ENCODE data around the gene UACA. TPM values are rescaled to one million over a fixed set of nuclear protein-coding genes. Genes with fewer than 3 reads are reported as not detected.

The UACA gene
- total RNA-seq, 1 experiment from 2014 or later: 141 TPM

DNA sequence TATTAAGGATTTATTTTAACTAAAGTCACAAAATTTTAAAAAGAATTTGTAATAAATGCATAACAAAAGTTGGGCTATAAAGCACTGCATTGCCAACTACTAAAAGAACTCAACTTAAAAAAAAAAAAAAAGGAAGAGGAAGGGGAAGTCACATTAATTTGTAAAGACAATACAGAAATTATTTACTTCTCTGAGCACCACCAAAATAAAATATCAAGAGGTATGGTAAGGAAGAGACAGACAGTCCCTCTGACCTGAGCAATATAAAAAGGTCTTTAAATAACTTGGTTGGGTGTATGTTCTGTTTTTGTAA, 83.5 kb downstream of the UACA start:
- Histone ChIP-seq H3K36me3 (ENCODE audit: control insufficient read depth, insufficient read depth, low read length) (no peaks in the 10 kb centered on the region), H3K4me1 (no peaks in the 10 kb centered on the region), H3K4me3 (ENCODE audit: low read depth, low read length) (no peak overlapping the region), H3K9me3 (no peaks in the 10 kb centered on the region), H3K27me3 (replicated peaks; ENCODE audit: control insufficient read depth, insufficient read depth, low read length) (no peaks in the 10 kb centered on the region)
- H3K27me3 Mint-ChIP-seq (ENCODE audit: insufficient read depth, unreplicated experiment): no peaks in the 10 kb centered on the region
- intact Hi-C loops (cut with micrococcal nuclease; ENCODE audit: unreplicated experiment): loop anchor here (1.0 to 5.0 kb wide), 2 partner anchors 42 to 132 kb away; no protein-coding TSS in a partner anchor
- BruUV-seq (replicated peaks): no TSS peak
- POLR2A ChIA-PET: interaction anchor here (0.6 to 1.0 kb wide), 3 partner anchors 43 to 1363 kb away, joined by 3 to 4 read pairs (median 3); no protein-coding TSS in a partner anchor
- no peak for DNase-seq
- CTCF ChIA-PET: interaction anchor here (1.2 to 1.9 kb wide), 2 partner anchors 43 to 132 kb away, joined by 3 to 23 read pairs; no protein-coding TSS in a partner anchor
- H3K9me3 Mint-ChIP-seq (ENCODE audit: unreplicated experiment): no peaks in the 10 kb centered on the region
- H3K36me3 Mint-ChIP-seq (ENCODE audit: insufficient read depth, unreplicated experiment): peaks cover 70% of the 10 kb centered on the region
- TF ChIP-seq, protein P1, sequence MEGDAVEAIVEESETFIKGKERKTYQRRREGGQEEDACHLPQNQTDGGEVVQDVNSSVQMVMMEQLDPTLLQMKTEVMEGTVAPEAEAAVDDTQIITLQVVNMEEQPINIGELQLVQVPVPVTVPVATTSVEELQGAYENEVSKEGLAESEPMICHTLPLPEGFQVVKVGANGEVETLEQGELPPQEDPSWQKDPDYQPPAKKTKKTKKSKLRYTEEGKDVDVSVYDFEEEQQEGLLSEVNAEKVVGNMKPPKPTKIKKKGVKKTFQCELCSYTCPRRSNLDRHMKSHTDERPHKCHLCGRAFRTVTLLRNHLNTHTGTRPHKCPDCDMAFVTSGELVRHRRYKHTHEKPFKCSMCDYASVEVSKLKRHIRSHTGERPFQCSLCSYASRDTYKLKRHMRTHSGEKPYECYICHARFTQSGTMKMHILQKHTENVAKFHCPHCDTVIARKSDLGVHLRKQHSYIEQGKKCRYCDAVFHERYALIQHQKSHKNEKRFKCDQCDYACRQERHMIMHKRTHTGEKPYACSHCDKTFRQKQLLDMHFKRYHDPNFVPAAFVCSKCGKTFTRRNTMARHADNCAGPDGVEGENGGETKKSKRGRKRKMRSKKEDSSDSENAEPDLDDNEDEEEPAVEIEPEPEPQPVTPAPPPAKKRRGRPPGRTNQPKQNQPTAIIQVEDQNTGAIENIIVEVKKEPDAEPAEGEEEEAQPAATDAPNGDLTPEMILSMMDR (IDR thresholded peaks at IDR 0.05; ENCODE audit: insufficient read depth in 1 of 2, low read depth in 1 of 2, low read length in 1 of 2, severe bottlenecking in 1 of 2, unreplicated experiment in 1 of 2): peak in 1 of 2 experiments; percentile 6
- H3K4me3 Mint-ChIP-seq (ENCODE audit: unreplicated experiment): no peak overlapping the region
- H3K4me1 Mint-ChIP-seq (ENCODE audit: low read depth, unreplicated experiment): peaks cover 24% of the 10 kb centered on the region
- no peak overlapping the region for H3K27ac Mint-ChIP-seq (ENCODE audit: unreplicated experiment)

DNA sequence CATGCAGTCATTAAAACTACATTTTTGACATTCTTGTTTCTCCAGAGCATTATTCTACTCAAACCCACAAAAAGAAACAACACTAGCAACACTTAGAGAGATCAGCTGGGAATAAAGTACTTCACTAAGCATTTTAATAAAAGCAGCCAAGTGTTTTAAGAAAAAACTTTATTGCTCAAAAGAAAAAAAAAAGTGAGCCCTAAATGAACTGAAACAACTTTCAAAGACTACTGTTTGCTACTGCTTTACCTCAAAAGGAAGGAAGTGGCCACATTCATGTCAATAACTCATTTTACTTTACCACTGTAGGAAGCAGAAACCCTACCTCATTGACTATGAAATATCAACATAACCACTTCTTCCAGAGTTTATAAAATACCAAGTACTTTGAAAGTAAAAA, 91.3 kb downstream of the UACA start:
- TF ChIP-seq, protein P1 (IDR thresholded peaks at IDR 0.05; ENCODE audit: insufficient read depth in 1 of 2, low read depth in 1 of 2, low read length in 1 of 2, severe bottlenecking in 1 of 2, unreplicated experiment in 1 of 2): no peak
- no peak overlapping the region for H3K27ac Mint-ChIP-seq (ENCODE audit: unreplicated experiment)

DNA sequence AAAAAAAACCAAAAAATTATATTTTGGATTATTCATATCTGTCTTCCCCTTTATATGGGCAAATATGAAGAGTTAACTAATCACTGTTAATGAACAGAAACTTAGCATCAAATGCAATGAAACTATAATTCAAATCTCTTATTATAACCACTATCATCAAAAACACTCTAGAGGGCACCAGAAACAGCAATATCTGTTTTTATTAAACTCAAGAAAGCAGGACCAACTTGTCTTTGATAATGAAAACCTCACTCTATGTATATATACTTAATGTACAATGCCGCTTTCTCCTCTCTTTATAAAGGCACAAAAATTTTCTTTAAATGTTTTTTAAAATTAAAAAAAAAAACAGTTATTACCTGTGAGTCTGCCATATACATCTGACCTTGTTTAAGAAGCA, 92.7 kb downstream of the UACA start:
- POLR2A ChIA-PET: no interaction called here

More for the DNA sequence above, 91.3 kb downstream of the UACA start:
- ChIA-PET CTCF (no interaction called here), POLR2A (no interaction called here)
- no peaks in the 10 kb centered on the region for H3K27me3 Mint-ChIP-seq (ENCODE audit: insufficient read depth, unreplicated experiment)
- H3K9me3 Mint-ChIP-seq (ENCODE audit: unreplicated experiment): no peaks in the 10 kb centered on the region
- Histone ChIP-seq H3K4me1 (peaks cover 5% of the 10 kb centered on the region), H3K4me3 (ENCODE audit: low read depth, low read length) (no peak overlapping the region), H3K9me3 (no peaks in the 10 kb centered on the region), H3K36me3 (ENCODE audit: control insufficient read depth, insufficient read depth, low read length) (peaks cover 4% of the 10 kb centered on the region; the same call in 1 of the 2 replicates), H3K27me3 (replicated peaks; ENCODE audit: control insufficient read depth, insufficient read depth, low read length) (no peaks in the 10 kb centered on the region; the same call in 1 of the 2 replicates)
- no TSS peak for BruUV-seq (replicated peaks)
- intact Hi-C loops (cut with micrococcal nuclease; ENCODE audit: unreplicated experiment): no loop called here
- no peak for DNase-seq
- peaks cover 49% of the 10 kb centered on the region for H3K36me3 Mint-ChIP-seq (ENCODE audit: insufficient read depth, unreplicated experiment)
- no peaks in the 10 kb centered on the region for H3K4me1 Mint-ChIP-seq (ENCODE audit: low read depth, unreplicated experiment)
- no peak overlapping the region for H3K4me3 Mint-ChIP-seq (ENCODE audit: unreplicated experiment)

More for the DNA sequence above, 92.7 kb downstream of the UACA start:
- no peak for DNase-seq
- H3K36me3 Mint-ChIP-seq (ENCODE audit: insufficient read depth, unreplicated experiment): peaks cover 36% of the 10 kb centered on the region
- intact Hi-C loops (cut with micrococcal nuclease; ENCODE audit: unreplicated experiment): no loop called here
- BruUV-seq (replicated peaks): no TSS peak
- CTCF ChIA-PET: no interaction called here
- TF ChIP-seq, protein P1 (IDR thresholded peaks at IDR 0.05; ENCODE audit: insufficient read depth in 1 of 2, low read depth in 1 of 2, low read length in 1 of 2, severe bottlenecking in 1 of 2, unreplicated experiment in 1 of 2): no peak
- no peaks in the 10 kb centered on the region for H3K9me3 ChIP-seq
- H3K27ac Mint-ChIP-seq (ENCODE audit: unreplicated experiment): no peak overlapping the region
- no peaks in the 10 kb centered on the region for H3K9me3 Mint-ChIP-seq (ENCODE audit: unreplicated experiment)
- peaks cover 19% of the 10 kb centered on the region for H3K4me1 ChIP-seq
- no peaks in the 10 kb centered on the region for H3K4me1 Mint-ChIP-seq (ENCODE audit: low read depth, unreplicated experiment)
- peaks cover 5% of the 10 kb centered on the region; the same call in 1 of the 2 replicates for H3K36me3 ChIP-seq (ENCODE audit: control insufficient read depth, insufficient read depth, low read length)
- no peaks in the 10 kb centered on the region; the same call in 1 of the 2 replicates for H3K27me3 ChIP-seq (replicated peaks; ENCODE audit: control insufficient read depth, insufficient read depth, low read length)
- no peaks in the 10 kb centered on the region for H3K27me3 Mint-ChIP-seq (ENCODE audit: insufficient read depth, unreplicated experiment)
- no peak overlapping the region for H3K4me3 Mint-ChIP-seq (ENCODE audit: unreplicated experiment)
- no peak overlapping the region for H3K4me3 ChIP-seq (ENCODE audit: low read depth, low read length)

All from Caco-2 (cell line).